ENCODE results near the gene ZNF592.

ZNF592 gene

DNA sequence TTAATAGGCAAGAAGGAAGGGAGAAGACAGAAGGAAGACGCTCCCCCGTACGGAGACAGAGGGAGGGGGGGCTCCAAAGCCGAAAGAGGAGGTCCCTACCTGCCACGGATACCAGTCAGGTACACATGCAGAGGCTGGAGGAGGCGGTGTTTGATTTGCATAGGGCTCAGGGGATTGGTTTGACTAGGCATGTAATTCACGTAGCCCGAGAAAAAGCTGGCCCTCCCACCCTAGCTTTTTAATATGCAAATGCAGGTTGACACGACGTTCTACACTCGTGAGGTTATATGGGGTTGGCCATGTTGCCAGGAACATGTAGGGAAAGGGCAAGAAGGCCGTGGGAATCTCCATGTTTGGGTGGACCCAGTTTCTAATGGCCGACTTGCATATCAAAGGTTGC is 29.8 kb downstream of the ZNF592 start:
- no peak for DNase-seq (ENCODE audit: low read depth in 2 of 2)

DNA sequence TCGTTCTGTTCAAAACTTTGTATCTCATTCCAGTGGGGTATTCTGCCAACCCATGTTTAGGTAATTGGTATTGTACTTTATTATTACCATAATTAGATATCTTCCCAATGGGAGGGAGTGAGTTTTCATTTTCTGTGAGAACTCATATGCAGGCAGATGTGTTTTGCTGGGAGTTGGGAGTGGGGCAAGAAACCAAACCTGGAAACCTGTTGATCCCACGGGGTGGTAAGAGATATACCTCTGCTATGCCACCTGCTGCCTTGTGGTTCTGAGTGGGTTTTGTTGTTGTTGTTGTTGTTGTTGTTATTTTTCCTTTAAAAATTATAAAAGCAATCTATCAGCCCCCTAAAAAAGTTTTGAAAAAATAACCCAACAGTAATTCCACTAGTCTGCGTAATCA is 32.1 kb downstream of the ZNF592 start:
- DNase-seq (ENCODE audit: low read depth in 2 of 2) = no peak

DNA sequence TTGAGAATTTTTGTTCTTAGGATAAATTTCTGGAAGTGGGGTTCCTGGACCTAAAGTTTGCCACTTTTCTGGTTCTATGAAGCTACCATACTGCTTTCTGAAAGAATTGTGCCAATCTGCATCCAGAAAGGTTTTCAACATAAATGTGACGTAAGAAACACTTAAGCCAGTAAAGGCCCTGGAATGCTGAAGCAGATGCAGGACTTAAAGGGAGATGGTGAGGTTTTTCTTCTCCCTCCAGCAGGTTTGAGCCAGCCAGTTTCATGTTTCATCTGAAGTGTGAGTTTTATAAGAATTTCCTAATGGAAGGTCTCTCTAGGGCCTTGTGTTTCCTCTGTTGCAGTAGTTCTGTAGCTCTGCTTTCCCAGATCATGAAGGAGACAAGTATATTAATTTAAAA is 33.1 kb downstream of the ZNF592 start:
- DNase-seq (ENCODE audit: low read depth in 2 of 2) = no peak

DNA sequence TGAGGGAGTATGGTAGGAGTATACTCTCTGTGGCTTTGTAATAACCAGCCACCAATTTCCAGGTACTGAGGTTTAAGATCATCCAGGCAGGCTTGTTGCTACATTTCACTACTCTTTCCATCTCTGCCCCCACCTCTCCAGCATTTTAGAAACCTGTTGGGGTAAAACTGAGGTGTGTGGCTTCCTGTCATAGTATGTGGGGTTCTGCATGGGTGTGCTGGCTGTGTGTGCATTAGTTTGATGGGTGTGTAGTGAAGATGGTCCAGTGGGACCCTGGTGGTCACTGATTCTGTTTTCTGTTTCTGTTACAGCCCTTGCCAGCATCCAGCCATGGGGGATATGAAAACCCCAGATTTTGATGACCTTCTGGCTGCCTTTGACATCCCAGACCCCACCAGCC is 34.0 kb downstream of the ZNF592 start:
- no peak for DNase-seq (ENCODE audit: low read depth in 2 of 2)

DNA sequence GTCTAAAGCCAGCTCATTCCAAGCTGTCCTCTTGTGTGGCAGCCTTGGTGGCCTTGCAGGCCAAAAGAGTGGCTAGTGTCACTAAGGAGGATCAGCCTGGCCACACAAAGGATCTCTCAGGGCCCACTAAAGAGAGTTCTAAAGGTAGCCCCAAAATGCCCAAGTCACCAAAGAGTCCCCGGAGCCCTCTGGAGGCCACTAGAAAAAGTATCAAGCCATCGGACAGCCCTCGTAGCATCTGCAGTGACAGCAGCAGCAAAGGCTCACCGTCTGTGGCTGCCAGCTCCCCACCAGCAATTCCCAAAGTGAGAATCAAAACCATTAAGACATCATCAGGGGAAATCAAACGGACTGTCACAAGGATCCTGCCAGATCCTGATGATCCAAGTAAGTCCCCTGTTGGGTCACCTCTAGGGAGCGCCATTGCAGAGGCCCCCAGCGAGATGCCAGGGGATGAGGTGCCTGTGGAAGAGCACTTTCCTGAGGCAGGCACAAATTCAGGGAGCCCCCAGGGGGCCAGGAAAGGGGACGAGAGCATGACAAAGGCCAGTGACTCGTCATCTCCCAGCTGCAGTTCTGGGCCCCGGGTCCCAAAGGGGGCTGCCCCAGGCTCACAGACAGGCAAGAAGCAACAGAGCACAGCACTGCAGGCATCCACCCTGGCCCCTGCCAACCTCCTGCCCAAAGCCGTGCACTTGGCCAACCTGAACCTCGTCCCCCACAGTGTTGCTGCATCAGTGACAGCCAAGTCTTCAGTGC is 35.3 kb downstream of the ZNF592 start:
- DNase-seq (ENCODE audit: low read depth in 2 of 2) = no peak

DNA sequence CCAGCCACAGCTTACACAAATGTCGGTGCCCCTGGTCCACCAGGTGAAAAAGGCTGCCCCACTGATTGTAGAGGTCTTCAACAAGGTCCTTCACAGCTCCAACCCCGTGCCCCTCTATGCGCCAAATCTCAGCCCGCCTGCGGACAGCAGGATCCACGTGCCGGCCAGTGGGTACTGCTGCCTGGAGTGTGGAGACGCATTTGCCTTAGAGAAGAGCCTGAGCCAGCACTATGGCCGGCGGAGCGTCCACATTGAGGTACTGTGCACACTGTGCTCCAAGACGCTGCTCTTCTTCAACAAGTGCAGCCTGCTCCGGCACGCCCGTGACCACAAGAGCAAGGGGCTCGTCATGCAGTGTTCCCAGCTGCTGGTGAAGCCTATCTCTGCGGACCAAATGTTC is 35.9 kb downstream of the ZNF592 start:
- DNase-seq (ENCODE audit: low read depth in 2 of 2) = no peak

DNA sequence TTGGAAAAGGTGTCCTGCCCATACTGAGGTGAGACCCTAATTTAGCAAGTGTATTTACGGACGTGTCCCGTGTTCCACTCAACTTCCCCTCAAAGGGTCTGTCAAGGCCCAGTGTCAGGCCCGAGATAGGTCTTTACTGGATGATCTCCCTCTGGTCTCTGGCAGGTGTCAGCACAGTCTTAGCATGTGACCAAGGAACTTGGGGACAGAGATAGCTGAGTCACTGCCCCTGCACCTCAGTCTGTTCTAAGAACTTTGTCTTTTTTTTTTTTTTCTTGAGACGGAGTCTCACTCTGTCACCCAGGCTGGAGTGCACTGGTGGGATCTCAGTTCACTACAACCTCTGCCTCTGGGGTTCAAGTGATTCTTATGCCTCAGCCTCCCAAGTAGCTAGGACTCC is 36.7 kb downstream of the ZNF592 start:
- no peak for DNase-seq (ENCODE audit: low read depth in 2 of 2)

DNA sequence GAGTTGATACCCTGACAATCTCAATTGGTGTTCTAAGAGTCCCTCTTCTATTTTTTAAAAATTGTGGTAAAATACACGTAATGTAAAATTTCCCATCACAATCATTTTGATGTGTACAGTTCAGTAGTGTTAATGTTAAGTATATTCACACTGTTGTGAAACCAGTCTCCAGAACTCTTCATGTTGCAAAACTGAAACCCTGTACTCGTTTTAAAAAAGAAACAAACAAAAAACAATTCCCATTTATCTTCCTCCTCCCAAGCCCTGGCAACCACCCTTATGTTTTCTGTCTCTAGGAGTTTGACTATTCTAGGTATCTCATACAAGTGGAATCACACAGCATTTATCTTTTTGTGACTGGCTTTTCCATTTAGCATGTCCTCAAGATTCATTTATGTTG is 40.1 kb downstream of the ZNF592 start:
- DNase-seq (ENCODE audit: low read depth in 2 of 2) = no peak

DNA sequence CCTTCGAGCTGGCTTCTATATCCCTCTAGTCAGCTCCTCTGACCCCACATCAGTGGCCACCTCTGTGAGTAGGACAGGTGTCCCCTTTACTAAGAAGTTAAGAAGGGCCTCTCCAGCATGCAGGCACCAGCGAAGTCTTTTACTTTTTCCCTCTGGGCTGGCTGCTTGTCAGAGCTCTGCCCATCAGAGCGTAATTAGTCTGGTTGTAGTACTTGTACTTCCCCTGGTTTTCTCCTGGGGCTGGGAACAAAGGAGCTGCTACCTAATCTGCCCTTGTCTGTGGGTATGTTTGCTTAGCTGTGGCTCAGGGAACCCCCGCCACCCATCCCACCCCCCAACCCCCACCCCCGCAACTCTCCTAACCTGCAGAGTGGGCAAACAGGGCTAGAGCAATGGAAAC is 41.4 kb downstream of the ZNF592 start:
- DNase-seq (ENCODE audit: low read depth in 2 of 2) = no peak

DNA sequence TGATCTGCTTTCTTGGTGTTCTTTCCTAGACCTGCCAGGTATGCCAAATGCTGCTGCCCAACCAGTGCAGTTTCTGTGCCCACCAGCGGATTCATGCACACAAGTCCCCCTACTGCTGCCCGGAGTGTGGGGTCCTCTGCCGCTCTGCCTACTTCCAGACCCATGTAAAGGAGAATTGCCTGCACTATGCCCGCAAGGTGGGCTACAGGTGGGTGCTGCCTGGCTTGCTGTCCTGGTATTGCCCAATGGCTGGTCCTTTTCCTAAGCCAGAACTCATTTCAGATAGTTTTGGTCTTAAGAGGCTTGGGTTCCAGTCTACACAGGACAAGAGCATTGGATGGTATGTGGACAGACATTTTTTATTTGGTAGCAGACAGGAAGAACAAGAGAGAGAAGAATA is 42.3 kb downstream of the ZNF592 start:
- DNase-seq (ENCODE audit: low read depth in 2 of 2) = no peak

DNA sequence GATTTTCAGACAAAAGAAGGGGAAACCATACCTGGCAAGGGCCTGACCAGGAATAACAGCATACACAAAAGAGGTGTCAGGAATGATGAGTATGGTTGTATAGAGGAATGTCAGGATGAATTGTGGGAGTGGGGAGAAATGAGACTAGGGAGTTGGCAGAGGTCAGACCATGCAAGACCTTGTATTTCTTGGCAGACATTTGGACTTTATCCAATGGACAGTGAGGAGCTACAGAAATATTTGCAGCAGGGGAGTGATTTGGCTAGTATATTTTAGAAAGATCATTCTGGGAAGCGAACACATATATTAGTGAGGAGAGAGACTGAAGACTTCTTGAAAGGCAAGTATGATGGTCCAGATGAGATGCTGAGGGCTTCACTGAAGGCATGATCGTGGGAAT is 43.4 kb downstream of the ZNF592 start:
- DNase-seq (ENCODE audit: low read depth in 2 of 2) = no peak

DNA sequence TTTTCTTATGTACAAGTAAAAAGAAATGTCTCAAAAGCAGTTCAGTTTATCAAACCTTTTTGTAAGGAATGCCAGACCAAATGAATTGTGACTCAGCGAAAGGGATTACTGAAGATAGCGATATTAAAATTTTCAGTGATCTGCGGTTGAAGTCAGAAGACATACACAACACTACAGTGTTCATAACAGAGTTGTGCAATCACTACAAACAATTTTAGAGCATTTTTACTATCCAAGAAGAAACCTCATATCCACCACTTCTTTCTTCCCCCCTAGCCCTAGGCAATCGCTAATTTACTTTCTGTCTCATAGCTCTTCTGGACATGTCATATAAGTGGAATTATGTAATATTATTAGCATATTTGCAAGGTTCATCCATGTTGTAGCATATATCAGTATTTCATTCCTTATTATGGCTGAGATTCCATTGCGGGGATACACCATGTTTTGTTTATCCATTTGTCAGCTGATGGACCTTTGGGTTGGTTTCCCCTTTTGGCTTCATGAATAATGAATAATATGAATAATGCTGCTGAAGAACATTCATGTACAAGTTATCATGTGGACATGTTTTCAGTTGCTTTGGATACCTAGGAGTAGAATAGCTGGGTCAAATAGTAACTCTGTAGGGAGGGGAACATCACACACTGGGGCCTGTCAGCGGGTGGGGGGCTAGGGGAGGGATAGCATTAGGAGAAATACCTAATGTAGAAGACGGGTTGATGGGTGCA is 45.2 kb downstream of the ZNF592 start:
- no peak for DNase-seq (ENCODE audit: low read depth in 2 of 2)

DNA sequence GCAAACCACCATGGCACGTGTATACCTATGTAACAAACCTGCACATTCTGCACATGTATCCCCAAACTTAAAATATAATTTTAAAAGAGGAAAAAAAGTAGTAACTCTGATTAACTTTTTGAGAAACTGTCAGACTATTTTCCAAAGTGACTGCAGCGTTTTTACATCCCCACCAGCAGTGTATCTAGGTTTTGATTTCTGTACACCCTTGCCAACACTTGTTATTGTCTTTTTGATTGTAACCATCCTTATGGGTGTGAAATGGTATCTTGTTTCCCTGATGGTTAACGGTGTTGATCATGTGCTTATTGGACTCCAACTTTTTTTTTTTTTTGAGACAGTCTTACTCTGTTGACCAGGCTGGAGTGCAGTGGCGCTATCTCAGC is 45.8 kb downstream of the ZNF592 start:
- no peak for DNase-seq (ENCODE audit: low read depth in 2 of 2)

DNA sequence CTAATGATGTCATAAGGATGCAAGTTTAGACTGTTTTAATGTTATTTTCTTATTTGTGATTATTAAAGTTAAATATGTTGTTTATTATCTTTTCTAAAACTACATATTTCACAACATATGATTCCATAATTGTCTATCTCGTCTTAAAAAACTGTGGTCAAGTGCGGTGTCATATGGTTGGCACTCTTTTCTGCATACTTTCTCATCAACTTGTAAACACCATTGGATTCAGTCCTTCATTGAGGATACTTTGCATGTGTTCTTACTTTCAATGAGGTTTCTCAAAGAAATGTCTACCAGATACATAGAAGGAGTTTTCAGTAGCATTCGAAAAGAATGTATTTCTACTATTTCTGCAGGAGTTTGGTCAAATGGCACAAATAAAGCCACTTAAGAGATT is 46.8 kb downstream of the ZNF592 start:
- no peak for DNase-seq (ENCODE audit: low read depth in 2 of 2)

DNA sequence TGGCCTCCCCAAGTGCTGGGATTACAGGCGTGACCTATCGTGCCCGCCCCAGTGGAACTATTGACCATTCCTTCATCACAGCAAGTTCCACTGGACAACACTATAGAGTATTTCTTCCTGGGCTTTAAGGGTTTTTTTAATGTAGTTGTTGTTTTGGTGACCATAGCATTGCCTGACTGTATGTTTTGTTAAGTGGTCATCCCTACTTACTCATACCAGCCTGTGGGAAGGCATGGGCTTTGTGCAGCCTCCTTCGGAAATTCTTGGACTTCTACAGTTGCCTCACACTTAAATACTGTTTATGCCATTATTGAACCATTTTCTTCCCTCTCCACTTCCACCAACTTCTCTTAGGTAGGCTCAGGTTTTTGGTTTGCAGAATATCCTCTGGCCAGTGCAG is 48.8 kb downstream of the ZNF592 start:
- DNase-seq (ENCODE audit: low read depth in 2 of 2) = no peak

DNA sequence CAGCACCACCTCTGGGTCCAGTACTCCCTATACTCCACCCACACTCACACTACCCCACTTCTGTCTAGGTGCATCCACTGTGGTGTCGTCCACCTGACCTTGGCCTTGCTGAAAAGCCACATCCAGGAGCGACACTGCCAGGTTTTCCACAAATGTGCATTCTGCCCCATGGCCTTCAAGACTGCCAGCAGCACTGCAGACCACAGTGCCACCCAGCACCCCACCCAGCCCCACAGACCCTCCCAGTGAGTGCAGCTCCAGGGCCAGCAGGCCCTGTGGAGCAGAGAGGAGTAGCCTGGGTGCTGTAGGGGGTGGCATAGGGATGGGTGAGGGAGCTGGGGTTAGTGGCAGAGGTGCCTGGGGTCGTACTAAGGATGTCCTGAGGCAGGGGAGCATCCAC is 49.4 kb downstream of the ZNF592 start:
- no peak for DNase-seq (ENCODE audit: low read depth in 2 of 2)

DNA sequence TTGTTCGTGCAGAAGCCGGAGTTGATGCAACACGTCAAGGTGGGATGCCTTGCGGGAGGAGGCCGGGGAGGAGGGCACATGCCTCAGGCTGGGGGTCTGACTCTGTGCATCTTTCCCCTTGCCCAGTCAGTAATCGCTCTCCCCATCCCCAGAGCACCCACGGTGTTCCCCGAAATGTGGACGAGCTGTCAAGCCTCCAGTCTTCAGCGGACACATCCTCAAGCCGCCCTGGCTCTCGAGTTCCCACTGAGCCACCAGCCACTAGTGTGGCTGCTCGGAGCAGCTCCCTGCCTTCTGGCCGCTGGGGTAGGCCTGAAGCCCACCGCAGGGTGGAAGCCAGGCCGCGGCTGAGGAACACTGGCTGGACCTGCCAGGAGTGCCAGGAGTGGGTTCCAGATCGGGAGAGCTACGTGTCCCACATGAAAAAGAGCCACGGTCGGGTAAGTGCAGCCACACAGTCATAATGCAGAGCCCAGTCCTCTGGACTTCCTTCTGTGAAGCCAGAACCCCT is 50.1 kb downstream of the ZNF592 start:
- no peak for DNase-seq (ENCODE audit: low read depth in 2 of 2)

DNA sequence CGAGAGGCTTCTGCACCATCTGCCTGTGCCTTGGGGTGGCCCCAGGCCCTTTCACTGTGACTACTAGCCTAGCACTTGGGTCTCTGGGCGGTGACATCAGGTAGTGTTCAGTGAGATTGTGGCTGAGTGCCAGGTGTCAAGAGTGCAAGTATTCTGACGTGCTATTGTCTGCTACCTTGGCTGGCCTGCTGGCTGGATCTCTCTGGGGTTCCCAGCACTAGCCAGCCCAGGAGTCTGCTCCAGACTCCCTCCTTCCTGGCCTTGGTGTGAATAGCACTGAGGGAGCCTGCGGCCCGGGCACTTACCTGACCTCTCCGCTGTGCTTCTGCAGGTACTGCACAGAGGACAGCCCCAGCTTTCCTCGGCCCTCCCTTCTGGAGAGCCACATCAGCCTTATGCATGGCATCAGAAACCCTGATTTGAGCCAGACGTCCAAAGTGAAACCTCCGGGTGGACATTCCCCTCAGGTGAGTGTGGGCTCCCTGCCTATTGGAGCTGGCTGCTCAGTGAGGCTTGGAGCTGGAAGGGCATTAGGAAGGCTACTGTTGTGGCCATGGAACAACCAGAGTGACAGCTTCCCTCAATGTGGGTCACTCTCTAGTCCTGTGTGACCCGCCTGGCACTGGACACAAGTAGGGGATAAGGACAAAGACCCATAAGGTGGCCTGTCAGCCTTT is 51.3 kb downstream of the ZNF592 start:
- DNase-seq (ENCODE audit: low read depth in 2 of 2) = no peak

DNA sequence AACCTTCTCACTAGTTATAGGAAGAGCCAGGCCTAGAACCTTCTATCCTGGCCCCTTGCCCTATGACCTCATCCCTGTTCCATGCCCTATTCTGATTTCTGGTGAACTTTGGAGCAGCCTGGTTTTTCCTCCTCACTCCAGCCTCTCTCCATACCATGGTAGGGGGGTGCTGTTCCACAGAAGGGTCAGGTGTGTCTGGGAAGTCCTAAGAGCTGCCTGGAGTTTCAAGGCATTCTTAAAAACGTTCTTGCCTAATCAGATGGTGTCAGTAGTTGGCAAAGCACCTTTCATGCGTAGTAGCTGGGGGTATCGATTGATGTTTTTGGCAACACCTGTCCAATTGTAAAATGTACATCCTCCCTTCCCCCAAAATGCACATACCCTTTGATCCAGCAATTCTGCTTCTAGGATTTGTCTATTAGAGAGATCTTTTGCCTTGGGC is 52.0 kb downstream of the ZNF592 start:
- no peak for DNase-seq (ENCODE audit: low read depth in 2 of 2)

DNA sequence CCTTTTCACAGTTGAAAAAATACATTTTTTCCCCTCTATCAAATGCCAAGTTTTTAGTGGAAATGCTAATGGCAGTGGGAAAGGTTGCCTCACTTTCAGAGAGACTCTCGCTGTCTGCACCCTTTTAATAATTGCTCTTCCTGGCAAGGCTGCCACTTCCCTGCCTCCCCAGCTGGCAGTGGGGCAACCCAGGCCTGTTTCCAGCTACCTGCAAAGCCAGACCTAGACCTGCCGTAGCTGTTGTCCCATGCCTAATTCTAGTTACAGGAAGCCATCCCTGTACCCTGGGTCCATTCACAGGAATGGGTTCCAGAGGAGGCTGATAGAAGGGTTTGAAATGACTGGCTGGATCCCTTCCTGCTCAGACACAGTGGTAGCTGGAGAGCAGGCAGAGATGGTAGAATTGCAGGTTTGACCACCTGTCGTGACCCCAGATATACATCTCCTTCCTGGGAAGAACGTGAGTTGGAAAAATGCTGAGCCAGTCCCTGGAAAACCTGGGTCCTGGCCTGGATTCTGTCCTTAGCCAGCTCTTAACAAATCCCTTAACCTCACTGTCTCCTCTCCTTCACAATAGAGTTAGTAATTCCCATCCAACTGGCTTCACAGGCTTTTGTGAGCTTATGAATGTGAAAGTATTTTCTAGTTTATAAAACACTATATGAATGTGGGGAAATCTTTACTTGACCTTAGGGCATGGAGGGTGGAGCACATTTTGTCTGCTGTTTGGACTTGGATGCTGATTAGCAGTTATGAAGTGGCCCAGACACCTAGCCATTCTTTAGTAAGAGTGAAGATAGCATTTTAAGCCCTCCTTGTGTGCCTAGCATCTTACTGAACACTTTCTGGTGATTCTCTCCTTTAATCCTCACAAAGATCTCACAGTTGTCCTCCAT is 55.9 kb downstream of the ZNF592 start:
- DNase-seq (ENCODE audit: low read depth in 2 of 2) = no peak

DNA sequence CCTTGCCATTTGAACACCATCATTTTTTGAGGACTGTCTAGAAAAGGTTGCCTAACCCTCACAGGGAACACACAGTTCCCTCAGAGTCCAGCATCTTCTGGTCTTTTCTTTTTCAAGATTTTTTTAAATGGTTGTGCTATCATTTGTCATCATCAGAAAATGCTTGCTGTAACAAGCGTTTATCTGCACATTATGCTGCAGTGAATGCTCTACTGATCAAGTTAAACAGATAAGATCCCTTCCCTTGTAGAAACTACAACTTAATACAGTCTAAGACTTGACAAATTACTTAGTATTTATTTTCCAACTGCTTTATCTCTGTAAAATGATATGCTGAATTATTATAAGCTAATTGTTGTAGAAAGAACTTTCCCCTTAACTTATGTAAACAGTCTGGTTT is 56.8 kb downstream of the ZNF592 start:
- DNase-seq (ENCODE audit: low read depth in 2 of 2) = no peak

DNA sequence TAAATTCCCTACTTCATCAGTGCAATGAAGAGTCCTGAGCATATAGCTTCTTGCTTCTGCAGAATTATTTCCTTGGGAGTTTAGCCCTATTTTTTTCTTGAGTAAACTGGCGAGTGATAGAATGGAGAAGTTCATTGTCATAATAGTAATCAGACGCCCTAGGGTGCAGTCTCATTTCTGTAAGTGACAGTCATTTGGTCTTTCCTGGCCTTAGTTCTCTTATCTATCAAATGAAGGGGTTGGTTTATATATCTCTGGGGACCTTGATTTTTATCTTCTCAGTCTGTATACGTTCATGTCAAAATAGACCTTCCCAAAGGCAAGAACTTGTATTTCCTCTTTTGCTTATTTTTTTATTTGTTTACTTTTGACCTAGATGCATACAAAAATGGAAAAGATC is 58.8 kb downstream of the ZNF592 start:
- DNase-seq (ENCODE audit: low read depth in 2 of 2) = no peak
